Stimulated activated CD4-positive, alpha-beta T cell treated with anti-CD3 and anti-CD28 coated beads, TNF-alpha, amount 100 ng/mL, for 24 hours (primary cell): ENCODE measurements around the gene SLC22A23.
A peak's percentile ranks its signal among the peaks of the same experiment; 100 is the strongest.

Source experiments
- DNase-seq, 3 experiments: peaks; one replicate each; pipeline ENCODE4 v3.0.0-alpha.2; 2020; ENCODE audit warnings: low read depth in 3 of 3

SLC22A23 gene

GRCh38 chr6:3471286-3471685 is 14.4 kb upstream of the SLC22A23 start:
- DNase-seq = no peak

- no peak for DNase-seq
Observed at GRCh38 chr6:3468585-3468984, 11.7 kb upstream of the SLC22A23 start.

GRCh38 chr6:3467996-3468395 is 11.1 kb upstream of the SLC22A23 start:
- DNase-seq = no peak

- DNase-seq = no peak
Observed at GRCh38 chr6:3466488-3467219, 9.8 kb upstream of the SLC22A23 start.

- DNase-seq = no peak
Observed at GRCh38 chr6:3460253-3460652, 3.4 kb upstream of the SLC22A23 start.

GRCh38 chr6:3458706-3459421 is 2.0 kb upstream of the SLC22A23 start:
- no peak for DNase-seq

- DNase-seq = no peak
Observed at GRCh38 chr6:3457710-3458602, 1.1 kb upstream of the SLC22A23 start.

- DNase-seq = no peak
Observed at GRCh38 chr6:3456395-3456897, 404 bp downstream of the SLC22A23 start.

- peak in 1 of 3 experiments; percentile 26 for DNase-seq
Observed at GRCh38 chr6:3455569-3456394, 1.1 kb downstream of the SLC22A23 start.

- DNase-seq = peak in 1 of 3 experiments; percentile 41
Observed at GRCh38 chr6:3455147-3455568, 1.7 kb downstream of the SLC22A23 start.

GRCh38 chr6:3454273-3455010 is 2.4 kb downstream of the SLC22A23 start:
- no peak for DNase-seq

- DNase-seq = no peak
Observed at GRCh38 chr6:3453413-3454272, 3.2 kb downstream of the SLC22A23 start.

GRCh38 chr6:3451498-3451897 is 5.4 kb downstream of the SLC22A23 start:
- no peak for DNase-seq

- no peak for DNase-seq
Observed at GRCh38 chr6:3450888-3451287, 6.0 kb downstream of the SLC22A23 start.

GRCh38 chr6:3449750-3450305 is 7.0 kb downstream of the SLC22A23 start:
- DNase-seq = no peak

GRCh38 chr6:3449321-3449720 is 7.5 kb downstream of the SLC22A23 start:
- no peak for DNase-seq

- DNase-seq = no peak
Observed at GRCh38 chr6:3447005-3447404, 9.8 kb downstream of the SLC22A23 start.

- no peak for DNase-seq
Observed at GRCh38 chr6:3446184-3446583, 10.7 kb downstream of the SLC22A23 start.
